Stomach (tissue), 4 donors: Measurements from ENCODE around the gene SPRED3.

Experiments
- EP300 ChIP-seq: sonication (generic); formaldehyde crosslinking; IDR thresholded peaks from one replicate; pipeline ENCODE4 v1.6.1; 2017; ENCODE audit warnings: antibody characterized with exemption
- POLR2A ChIP-seq, 4 donors: fragments of 450-650 bp; IDR thresholded peaks; one replicate each; pipeline ENCODE4 v1.6.1; 2016; ENCODE audit warnings: antibody characterized with exemption in 4 of 4, control low read depth in 2 of 4, mild to moderate bottlenecking in 1 of 4, moderate library complexity in 1 of 4
- TF ChIP-seq, protein P1 (sequence below), 7 experiments: fragments of 450-650 bp in 4 of 7; fragments of 200-600 bp in 3 of 7; sonication (generic) in 3 of 7; IDR thresholded peaks; one replicate each; pipeline ENCODE4 v1.5.1; 2016 to 2019; ENCODE audit warnings: antibody characterized with exemption in 7 of 7, control low read depth in 2 of 7, mild to moderate bottlenecking in 1 of 7

DNA sequence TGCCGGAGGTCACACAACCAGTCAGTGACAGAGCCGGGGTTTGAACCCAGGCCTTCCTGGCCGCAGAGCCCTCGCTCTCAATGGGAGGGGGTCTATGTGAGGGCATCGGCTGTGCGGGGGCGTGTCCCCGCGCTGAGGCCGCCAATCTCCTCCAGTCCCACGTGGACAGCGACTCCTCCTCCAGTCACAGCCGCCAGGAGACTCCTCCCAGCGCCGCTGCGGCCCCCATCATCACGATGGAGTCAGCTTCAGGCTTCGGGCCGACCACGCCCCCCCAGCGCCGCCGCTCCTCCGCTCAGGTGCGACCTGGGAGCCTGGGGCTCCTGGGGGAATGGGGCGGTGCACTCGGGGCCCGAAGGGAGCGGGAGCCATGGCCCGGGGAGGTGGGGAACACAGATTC is 6.0 kb downstream of the SPRED3 start:
- no peak for TF ChIP-seq POLR2A (IDR thresholded peaks at IDR 0.05)
- TF ChIP-seq, protein P1, sequence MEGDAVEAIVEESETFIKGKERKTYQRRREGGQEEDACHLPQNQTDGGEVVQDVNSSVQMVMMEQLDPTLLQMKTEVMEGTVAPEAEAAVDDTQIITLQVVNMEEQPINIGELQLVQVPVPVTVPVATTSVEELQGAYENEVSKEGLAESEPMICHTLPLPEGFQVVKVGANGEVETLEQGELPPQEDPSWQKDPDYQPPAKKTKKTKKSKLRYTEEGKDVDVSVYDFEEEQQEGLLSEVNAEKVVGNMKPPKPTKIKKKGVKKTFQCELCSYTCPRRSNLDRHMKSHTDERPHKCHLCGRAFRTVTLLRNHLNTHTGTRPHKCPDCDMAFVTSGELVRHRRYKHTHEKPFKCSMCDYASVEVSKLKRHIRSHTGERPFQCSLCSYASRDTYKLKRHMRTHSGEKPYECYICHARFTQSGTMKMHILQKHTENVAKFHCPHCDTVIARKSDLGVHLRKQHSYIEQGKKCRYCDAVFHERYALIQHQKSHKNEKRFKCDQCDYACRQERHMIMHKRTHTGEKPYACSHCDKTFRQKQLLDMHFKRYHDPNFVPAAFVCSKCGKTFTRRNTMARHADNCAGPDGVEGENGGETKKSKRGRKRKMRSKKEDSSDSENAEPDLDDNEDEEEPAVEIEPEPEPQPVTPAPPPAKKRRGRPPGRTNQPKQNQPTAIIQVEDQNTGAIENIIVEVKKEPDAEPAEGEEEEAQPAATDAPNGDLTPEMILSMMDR (IDR thresholded peaks at IDR 0.05), result no peak
- no peak for TF ChIP-seq EP300
